ENCODE results near the gene MTHFD1L.
"Not testable (repeated sequence)": the region's sequence is repeated elsewhere in the genome, so short reads cannot be mapped to it uniquely, and the experiment has no call there.

MTHFD1L gene

GRCh38 chr6:151014404-151015100 is 149.1 kb downstream of the MTHFD1L start:
- peak; percentile 10 for DNase-seq (ENCODE audit: low read depth, low spot score)

GRCh38 chr6:151015101-151015700 is 149.7 kb downstream of the MTHFD1L start:
- DNase-seq (ENCODE audit: low read depth, low spot score), result no peak

GRCh38 chr6:151016107-151016506 is 150.6 kb downstream of the MTHFD1L start:
- DNase-seq (ENCODE audit: low read depth, low spot score), result no peak

- no peak for DNase-seq (ENCODE audit: low read depth, low spot score)
These were observed 152.5 kb downstream of the MTHFD1L start for GRCh38 chr6:151018046-151018445.

GRCh38 chr6:151018911-151019782 is 153.6 kb downstream of the MTHFD1L start:
- no peak for DNase-seq (ENCODE audit: low read depth, low spot score)

GRCh38 chr6:151021896-151022295 is 156.4 kb downstream of the MTHFD1L start:
- DNase-seq (ENCODE audit: low read depth, low spot score), result no peak

- DNase-seq (ENCODE audit: low read depth, low spot score), result no peak
These were observed 157.0 kb downstream of the MTHFD1L start for GRCh38 chr6:151022492-151022891.

GRCh38 chr6:151023342-151023741 is 157.8 kb downstream of the MTHFD1L start:
- no peak for DNase-seq (ENCODE audit: low read depth, low spot score)

GRCh38 chr6:151024597-151024996 is 159.1 kb downstream of the MTHFD1L start:
- no peak for DNase-seq (ENCODE audit: low read depth, low spot score)

- DNase-seq (ENCODE audit: low read depth, low spot score), result no peak
These were observed 159.6 kb downstream of the MTHFD1L start for GRCh38 chr6:151025076-151025475.

- DNase-seq (ENCODE audit: low read depth, low spot score), result no peak
These were observed 160.7 kb downstream of the MTHFD1L start for GRCh38 chr6:151026041-151026663.

GRCh38 chr6:151027295-151027747 is 161.8 kb downstream of the MTHFD1L start:
- no peak for DNase-seq (ENCODE audit: low read depth, low spot score)

GRCh38 chr6:151027936-151028838 is 162.7 kb downstream of the MTHFD1L start:
- no peak for DNase-seq (ENCODE audit: low read depth, low spot score)

- no peak for DNase-seq (ENCODE audit: low read depth, low spot score)
These were observed 164.5 kb downstream of the MTHFD1L start for GRCh38 chr6:151029970-151030369.

- DNase-seq (ENCODE audit: low read depth, low spot score), result no peak
These were observed 166.5 kb downstream of the MTHFD1L start for GRCh38 chr6:151032034-151032433.

GRCh38 chr6:151034825-151035781 is 169.6 kb downstream of the MTHFD1L start:
- no peak for DNase-seq (ENCODE audit: low read depth, low spot score)

- not testable (repeated sequence) for DNase-seq (ENCODE audit: low read depth, low spot score)
These were observed 170.8 kb downstream of the MTHFD1L start for GRCh38 chr6:151036211-151036721.

- DNase-seq (ENCODE audit: low read depth, low spot score), result no peak
These were observed 171.6 kb downstream of the MTHFD1L start for GRCh38 chr6:151036869-151037680.

GRCh38 chr6:151038616-151039015 is 173.1 kb downstream of the MTHFD1L start:
- no peak for DNase-seq (ENCODE audit: low read depth, low spot score)
